ENCODE results near the gene PHLDA3.

Gene PHLDA3

GRCh38 chr1:201487742-201488141 lies 18.8 kb upstream of the PHLDA3 start:
- H3K4me3 ChIP-seq (ENCODE audit: low read depth, low read length): no peak overlapping the region
- in situ Hi-C loops (cut with HindIII; ENCODE audit: low sequenced_read_pairs): no loop called here
- no peak for DNase-seq (ENCODE audit: low read depth, low spot score)
- TF ChIP-seq CTCF (IDR thresholded peaks at IDR 0.05; ENCODE audit: low read depth, low read length): no peak

- no peak for DNase-seq (ENCODE audit: low read depth, low spot score)
- in situ Hi-C loops (cut with HindIII; ENCODE audit: low sequenced_read_pairs): no loop called here
- H3K4me3 ChIP-seq (ENCODE audit: low read depth, low read length): no peak overlapping the region
- no peak for TF ChIP-seq CTCF (IDR thresholded peaks at IDR 0.05; ENCODE audit: low read depth, low read length)
Measured at GRCh38 chr1:201486187-201486586, 17.2 kb upstream of the PHLDA3 start.

- no peak for TF ChIP-seq CTCF (IDR thresholded peaks at IDR 0.05; ENCODE audit: low read depth, low read length)
- no peak overlapping the region for H3K4me3 ChIP-seq (ENCODE audit: low read depth, low read length)
- in situ Hi-C loops (cut with HindIII; ENCODE audit: low sequenced_read_pairs): no loop called here
- DNase-seq (ENCODE audit: low read depth, low spot score): no peak
Measured at GRCh38 chr1:201485184-201485774, 16.3 kb upstream of the PHLDA3 start.

GRCh38 chr1:201483373-201483949 lies 14.5 kb upstream of the PHLDA3 start:
- in situ Hi-C loops (cut with HindIII; ENCODE audit: low sequenced_read_pairs): no loop called here
- H3K4me3 ChIP-seq (ENCODE audit: low read depth, low read length): no peak overlapping the region
- no peak for DNase-seq (ENCODE audit: low read depth, low spot score)
- no peak for TF ChIP-seq CTCF (IDR thresholded peaks at IDR 0.05; ENCODE audit: low read depth, low read length)

- in situ Hi-C loops (cut with HindIII; ENCODE audit: low sequenced_read_pairs): no loop called here
- no peak for DNase-seq (ENCODE audit: low read depth, low spot score)
- H3K4me3 ChIP-seq (ENCODE audit: low read depth, low read length): no peak overlapping the region
- no peak for TF ChIP-seq CTCF (IDR thresholded peaks at IDR 0.05; ENCODE audit: low read depth, low read length)
Measured at GRCh38 chr1:201482755-201483154, 13.8 kb upstream of the PHLDA3 start.

GRCh38 chr1:201481761-201482493 lies 12.9 kb upstream of the PHLDA3 start:
- in situ Hi-C loops (cut with HindIII; ENCODE audit: low sequenced_read_pairs): no loop called here
- TF ChIP-seq CTCF (IDR thresholded peaks at IDR 0.05; ENCODE audit: low read depth, low read length): peak; percentile 86
- peak; percentile 82 for DNase-seq (ENCODE audit: low read depth, low spot score)
- no peak overlapping the region for H3K4me3 ChIP-seq (ENCODE audit: low read depth, low read length)

All from astrocyte of the spinal cord (primary cell).